HEK293 (cell line): Measurements from ENCODE around the gene OTOF.

Experiments
- PRDM1 ChIP-seq: fragments of 450-650 bp; formaldehyde crosslinking; IDR thresholded peaks from 2 replicates; pipeline ENCODE4; 2016; ENCODE audit warnings: missing biosample characterization, missing genetic modification characterization
- TCF7L2 ChIP-seq: IDR thresholded peaks from 2 replicates; pipeline ENCODE4 v1.6.1; 2011; ENCODE audit warnings: low read depth, mild to moderate bottlenecking, inconsistent platforms, low read length, moderate library complexity, borderline replicate concordance
- TF ChIP-seq, protein P1 (sequence below): IDR thresholded peaks from 2 replicates; pipeline ENCODE4 v1.6.1; 2011; ENCODE audit warnings: mild to moderate bottlenecking, low read depth, low read length, borderline replicate concordance
- TF ChIP-seq, protein P2 (sequence below): fragments of 450-650 bp; formaldehyde crosslinking; IDR thresholded peaks from 2 replicates; pipeline ENCODE4 v1.5.1; 2016; ENCODE audit warnings: missing biosample characterization, missing genetic modification characterization
- TF ChIP-seq, protein P3 (sequence below): fragments of 450-650 bp; formaldehyde crosslinking; IDR thresholded peaks from 2 replicates; pipeline ENCODE4 v1.5.1; 2016; ENCODE audit warnings: missing biosample characterization, missing genetic modification characterization

DNA sequence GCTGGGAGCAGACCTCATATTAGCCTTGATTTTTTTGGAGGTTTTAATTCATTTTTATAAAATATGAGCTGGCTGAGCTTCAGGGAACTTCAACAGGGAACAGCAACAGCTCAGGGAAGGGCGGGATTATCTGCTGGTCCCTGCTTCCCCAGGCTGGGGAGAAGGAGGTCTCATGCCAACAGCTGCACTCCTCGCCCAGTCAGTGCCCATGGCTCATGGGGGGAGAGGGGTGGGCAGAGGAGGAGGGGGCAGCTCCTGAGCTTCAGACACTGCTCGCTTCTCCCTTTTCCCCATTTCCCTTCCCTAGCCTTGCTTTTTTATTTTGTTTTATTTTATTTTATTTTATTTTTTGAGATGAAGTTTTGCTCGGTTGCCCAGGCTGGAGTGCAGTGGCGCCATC, 442 bp upstream of the OTOF start:
- TF ChIP-seq, protein P1, sequence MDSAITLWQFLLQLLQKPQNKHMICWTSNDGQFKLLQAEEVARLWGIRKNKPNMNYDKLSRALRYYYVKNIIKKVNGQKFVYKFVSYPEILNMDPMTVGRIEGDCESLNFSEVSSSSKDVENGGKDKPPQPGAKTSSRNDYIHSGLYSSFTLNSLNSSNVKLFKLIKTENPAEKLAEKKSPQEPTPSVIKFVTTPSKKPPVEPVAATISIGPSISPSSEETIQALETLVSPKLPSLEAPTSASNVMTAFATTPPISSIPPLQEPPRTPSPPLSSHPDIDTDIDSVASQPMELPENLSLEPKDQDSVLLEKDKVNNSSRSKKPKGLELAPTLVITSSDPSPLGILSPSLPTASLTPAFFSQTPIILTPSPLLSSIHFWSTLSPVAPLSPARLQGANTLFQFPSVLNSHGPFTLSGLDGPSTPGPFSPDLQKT, result no peak
- TF ChIP-seq PRDM1 (no peak), TCF7L2 (no peak)
- TF ChIP-seq, protein P2, sequence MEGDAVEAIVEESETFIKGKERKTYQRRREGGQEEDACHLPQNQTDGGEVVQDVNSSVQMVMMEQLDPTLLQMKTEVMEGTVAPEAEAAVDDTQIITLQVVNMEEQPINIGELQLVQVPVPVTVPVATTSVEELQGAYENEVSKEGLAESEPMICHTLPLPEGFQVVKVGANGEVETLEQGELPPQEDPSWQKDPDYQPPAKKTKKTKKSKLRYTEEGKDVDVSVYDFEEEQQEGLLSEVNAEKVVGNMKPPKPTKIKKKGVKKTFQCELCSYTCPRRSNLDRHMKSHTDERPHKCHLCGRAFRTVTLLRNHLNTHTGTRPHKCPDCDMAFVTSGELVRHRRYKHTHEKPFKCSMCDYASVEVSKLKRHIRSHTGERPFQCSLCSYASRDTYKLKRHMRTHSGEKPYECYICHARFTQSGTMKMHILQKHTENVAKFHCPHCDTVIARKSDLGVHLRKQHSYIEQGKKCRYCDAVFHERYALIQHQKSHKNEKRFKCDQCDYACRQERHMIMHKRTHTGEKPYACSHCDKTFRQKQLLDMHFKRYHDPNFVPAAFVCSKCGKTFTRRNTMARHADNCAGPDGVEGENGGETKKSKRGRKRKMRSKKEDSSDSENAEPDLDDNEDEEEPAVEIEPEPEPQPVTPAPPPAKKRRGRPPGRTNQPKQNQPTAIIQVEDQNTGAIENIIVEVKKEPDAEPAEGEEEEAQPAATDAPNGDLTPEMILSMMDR (tag by site-specific recombination), result no peak
- TF ChIP-seq, protein P3, sequence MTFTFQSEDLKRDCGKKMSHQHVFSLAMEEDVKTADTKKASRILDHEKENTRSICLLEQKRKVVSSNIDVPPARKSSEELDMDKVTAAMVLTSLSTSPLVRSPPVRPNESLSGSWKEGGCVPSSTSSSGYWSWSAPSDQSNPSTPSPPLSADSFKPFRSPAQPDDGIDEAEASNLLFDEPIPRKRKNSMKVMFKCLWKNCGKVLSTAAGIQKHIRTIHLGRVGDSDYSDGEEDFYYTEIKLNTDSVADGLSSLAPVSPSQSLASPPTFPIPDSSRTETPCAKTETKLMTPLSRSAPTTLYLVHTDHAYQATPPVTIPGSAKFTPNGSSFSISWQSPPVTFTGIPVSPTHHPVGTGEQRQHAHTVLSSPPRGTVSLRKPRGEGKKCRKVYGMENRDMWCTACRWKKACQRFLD (tag by site-specific recombination), result no peak
